ENCODE results near the gene NPLOC4. TPM values are rescaled to one million over a fixed set of nuclear protein-coding genes. Genes with fewer than 3 reads are reported as not detected.

Gene NPLOC4
- total and polyA plus RNA-seq, 2 of the 13 experiments (the other 11 are each of a cell fraction or from before 2014, with no cell fraction given): 57.0 to 97.0 TPM

GRCh38 chr17:81655378-81656117, 18.6 kb upstream of the NPLOC4 start (continued):
- TF ChIP-seq ZNF256 (CRISPR knock-in tag; conservative IDR thresholded peaks at IDR 0.05): no peak
- TF ChIP-seq, protein P1, sequence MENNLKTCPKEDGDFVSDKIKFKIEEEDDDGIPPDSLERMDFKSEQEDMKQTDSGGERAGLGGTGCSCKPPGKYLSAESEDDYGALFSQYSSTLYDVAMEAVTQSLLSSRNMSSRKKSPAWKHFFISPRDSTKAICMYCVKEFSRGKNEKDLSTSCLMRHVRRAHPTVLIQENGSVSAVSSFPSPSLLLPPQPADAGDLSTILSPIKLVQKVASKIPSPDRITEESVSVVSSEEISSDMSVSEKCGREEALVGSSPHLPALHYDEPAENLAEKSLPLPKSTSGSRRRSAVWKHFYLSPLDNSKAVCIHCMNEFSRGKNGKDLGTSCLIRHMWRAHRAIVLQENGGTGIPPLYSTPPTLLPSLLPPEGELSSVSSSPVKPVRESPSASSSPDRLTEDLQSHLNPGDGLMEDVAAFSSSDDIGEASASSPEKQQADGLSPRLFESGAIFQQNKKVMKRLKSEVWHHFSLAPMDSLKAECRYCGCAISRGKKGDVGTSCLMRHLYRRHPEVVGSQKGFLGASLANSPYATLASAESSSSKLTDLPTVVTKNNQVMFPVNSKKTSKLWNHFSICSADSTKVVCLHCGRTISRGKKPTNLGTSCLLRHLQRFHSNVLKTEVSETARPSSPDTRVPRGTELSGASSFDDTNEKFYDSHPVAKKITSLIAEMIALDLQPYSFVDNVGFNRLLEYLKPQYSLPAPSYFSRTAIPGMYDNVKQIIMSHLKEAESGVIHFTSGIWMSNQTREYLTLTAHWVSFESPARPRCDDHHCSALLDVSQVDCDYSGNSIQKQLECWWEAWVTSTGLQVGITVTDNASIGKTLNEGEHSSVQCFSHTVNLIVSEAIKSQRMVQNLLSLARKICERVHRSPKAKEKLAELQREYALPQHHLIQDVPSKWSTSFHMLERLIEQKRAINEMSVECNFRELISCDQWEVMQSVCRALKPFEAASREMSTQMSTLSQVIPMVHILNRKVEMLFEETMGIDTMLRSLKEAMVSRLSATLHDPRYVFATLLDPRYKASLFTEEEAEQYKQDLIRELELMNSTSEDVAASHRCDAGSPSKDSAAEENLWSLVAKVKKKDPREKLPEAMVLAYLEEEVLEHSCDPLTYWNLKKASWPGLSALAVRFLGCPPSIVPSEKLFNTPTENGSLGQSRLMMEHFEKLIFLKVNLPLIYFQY (CRISPR knock-in tag; IDR thresholded peaks at IDR 0.05; ENCODE audit: borderline replicate concordance): peak; percentile 57; the same call in 1 of the 2 replicates
- TF ChIP-seq SMAD9 (CRISPR knock-in tag; IDR thresholded peaks at IDR 0.05): no peak
- TF ChIP-seq JDP2 (CRISPR knock-in tag; IDR thresholded peaks at IDR 0.05; ENCODE audit: borderline replicate concordance): no peak
- TF ChIP-seq ZNF12 (CRISPR knock-in tag; IDR thresholded peaks at IDR 0.05): no peak
- no peak for TF ChIP-seq NRL (CRISPR knock-in tag; IDR thresholded peaks at IDR 0.05; ENCODE audit: borderline replicate concordance)
- TF ChIP-seq YEATS4 (CRISPR knock-in tag; IDR thresholded peaks at IDR 0.05; ENCODE audit: borderline replicate concordance): no peak
- TF ChIP-seq SAP130 (CRISPR knock-in tag; IDR thresholded peaks at IDR 0.05; ENCODE audit: low read depth): peak; percentile 67
- TF ChIP-seq ZSCAN5A (CRISPR knock-in tag; IDR thresholded peaks at IDR 0.05; ENCODE audit: borderline replicate concordance): no peak
- no peak for TF ChIP-seq PTBP1 (IDR thresholded peaks at IDR 0.05; ENCODE audit: low read depth, low read length, poor library complexity, severe bottlenecking)
- TF ChIP-seq NCOA5 (CRISPR knock-in tag; IDR thresholded peaks at IDR 0.05): no peak
- TF ChIP-seq TEF (CRISPR knock-in tag; IDR thresholded peaks at IDR 0.05): no peak
- TF ChIP-seq BORCS8-MEF2B (CRISPR knock-in tag; IDR thresholded peaks at IDR 0.05): no peak; the same call in 1 of the 2 replicates
- TF ChIP-seq THAP9 (CRISPR knock-in tag; IDR thresholded peaks at IDR 0.05; ENCODE audit: borderline replicate concordance): no peak
- peak in 1 of 2 experiments; percentile 49; a peak in 1 of 4 replicates for TF ChIP-seq NR2F1 (CRISPR knock-in tag; IDR thresholded peaks at IDR 0.05)
- no peak for TF ChIP-seq ZNF362 (CRISPR knock-in tag; IDR thresholded peaks at IDR 0.05; ENCODE audit: borderline replicate concordance)
- peak; percentile 21; the same call in 1 of the 2 replicates for TF ChIP-seq ZNF768 (CRISPR knock-in tag; IDR thresholded peaks at IDR 0.05)
- TF ChIP-seq TBL1XR1 (IDR thresholded peaks at IDR 0.05; ENCODE audit: borderline replicate concordance, low read length, partially characterized antibody): no peak
- TF ChIP-seq GPN1 (CRISPR knock-in tag; IDR thresholded peaks at IDR 0.05; ENCODE audit: borderline replicate concordance): no peak

All from HepG2 (cell line).